ENCODE measurements around the gene TRPV5. TPM values are rescaled to one million over a fixed set of nuclear protein-coding genes. Genes with fewer than 3 reads are reported as not detected.

TRPV5 gene
- total RNA-seq, 1 donor from 2014 or later: not detected

- H3K36me3 Mint-ChIP-seq (ENCODE audit: unreplicated experiment): no peaks in the 10 kb centered on the region
- TF ChIP-seq CTCF (IDR thresholded peaks at IDR 0.05): no peak
- H3K4me1 Mint-ChIP-seq (ENCODE audit: unreplicated experiment): no peaks in the 10 kb centered on the region
- H3K4me3 Mint-ChIP-seq (ENCODE audit: unreplicated experiment): no peak overlapping the region
- no peak for DNase-seq (ENCODE audit: extremely low spot score, unreplicated experiment)
- no peaks in the 10 kb centered on the region for H3K9me3 Mint-ChIP-seq (ENCODE audit: unreplicated experiment)
- H3K27me3 Mint-ChIP-seq (ENCODE audit: unreplicated experiment): peaks cover 16% of the 10 kb centered on the region
- H3K27ac Mint-ChIP-seq (ENCODE audit: unreplicated experiment): no peak overlapping the region
Observed at GRCh38 chr7:142879060-142879459, 54.5 kb downstream of the TRPV5 start.

- no peak for TF ChIP-seq CTCF (IDR thresholded peaks at IDR 0.05)
- no peak overlapping the region for H3K4me3 Mint-ChIP-seq (ENCODE audit: unreplicated experiment)
- H3K27ac Mint-ChIP-seq (ENCODE audit: unreplicated experiment): no peak overlapping the region
- no peaks in the 10 kb centered on the region for H3K9me3 Mint-ChIP-seq (ENCODE audit: unreplicated experiment)
- H3K4me1 Mint-ChIP-seq (ENCODE audit: unreplicated experiment): no peaks in the 10 kb centered on the region
- no peak for DNase-seq (ENCODE audit: extremely low spot score, unreplicated experiment)
- peaks cover 16% of the 10 kb centered on the region for H3K27me3 Mint-ChIP-seq (ENCODE audit: unreplicated experiment)
- no peaks in the 10 kb centered on the region for H3K36me3 Mint-ChIP-seq (ENCODE audit: unreplicated experiment)
Observed at GRCh38 chr7:142878315-142878714, 55.2 kb downstream of the TRPV5 start.

DNA sequence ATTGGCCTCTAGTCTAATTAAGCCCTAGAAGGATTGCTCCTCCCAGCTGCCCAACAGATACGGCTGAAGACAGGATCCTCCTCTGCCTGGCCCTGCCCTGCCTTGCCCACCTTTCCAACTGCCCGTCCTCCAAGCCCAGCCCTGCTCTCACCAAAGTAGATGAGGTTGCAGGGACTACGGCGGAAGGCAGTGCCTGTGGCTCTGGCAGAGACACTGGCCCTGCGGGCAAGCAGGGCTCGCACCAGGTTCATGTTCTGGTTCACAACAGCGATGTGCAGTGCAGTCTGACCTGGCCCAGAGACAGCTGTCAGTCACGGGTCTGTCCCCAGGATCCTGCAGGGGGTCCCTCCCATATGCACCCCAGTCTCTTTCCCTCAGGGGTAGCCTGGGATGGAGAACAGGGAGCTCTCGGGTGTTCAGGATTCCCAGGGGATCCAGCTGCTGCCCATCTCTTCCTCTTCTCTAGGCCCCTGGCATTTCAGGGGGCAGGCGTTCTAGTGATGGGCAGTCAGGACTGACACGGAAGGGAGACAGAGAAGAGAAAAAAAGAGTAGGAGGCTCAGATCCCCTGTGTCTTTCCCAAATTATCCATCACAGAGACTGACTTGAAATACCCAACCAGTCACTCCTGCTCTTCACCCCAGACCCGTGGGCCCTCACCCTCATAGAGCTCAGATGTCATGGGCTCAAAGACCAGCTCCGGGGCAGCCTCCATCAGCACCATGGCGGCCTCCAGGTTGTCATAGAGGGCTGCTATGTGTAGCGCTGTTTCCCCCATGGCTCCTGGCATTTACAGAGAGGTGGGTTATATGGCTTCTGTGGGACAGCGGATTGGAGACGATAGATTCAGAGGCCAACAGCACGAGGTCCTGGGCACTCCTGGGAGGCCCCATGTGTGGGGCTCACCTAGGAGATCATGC is 56.3 kb downstream of the TRPV5 start:
- no peaks in the 10 kb centered on the region for H3K36me3 Mint-ChIP-seq (ENCODE audit: unreplicated experiment)

DNA sequence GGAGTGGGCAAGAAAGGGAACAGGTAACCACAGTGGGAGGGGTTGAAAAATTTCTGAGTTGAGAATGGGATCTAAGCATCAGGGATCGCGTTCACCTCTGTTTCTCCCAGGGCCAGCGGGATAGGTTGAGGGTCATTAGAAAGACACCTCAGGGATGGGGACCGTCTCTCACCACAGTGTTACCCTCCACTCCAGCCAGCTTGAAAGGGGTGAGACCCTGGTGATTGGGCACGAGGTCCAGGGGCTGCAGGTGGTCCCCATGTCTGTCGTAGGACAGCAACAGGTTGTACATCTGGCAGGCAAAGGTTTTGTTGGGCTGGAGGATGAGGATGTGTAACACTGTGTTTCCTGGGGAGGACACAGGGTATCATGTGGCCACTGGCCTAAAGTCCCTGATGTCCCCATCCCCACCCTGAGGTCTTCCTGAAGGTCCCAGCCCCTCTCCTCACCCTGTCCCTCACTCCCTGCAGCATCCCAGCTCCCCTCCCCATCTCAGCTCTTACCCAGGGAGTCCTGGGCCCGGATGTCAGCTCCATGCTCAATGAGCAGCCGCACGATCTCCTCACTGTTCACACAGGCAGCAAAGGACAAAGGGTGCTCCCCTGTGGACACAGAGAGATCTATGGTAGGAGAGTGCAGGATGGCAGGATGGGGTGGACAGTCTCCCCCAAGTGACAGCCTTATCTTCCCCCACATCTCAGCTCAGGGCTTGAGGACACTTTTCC is 57.1 kb downstream of the TRPV5 start:
- H3K27ac Mint-ChIP-seq (ENCODE audit: unreplicated experiment): no peak overlapping the region

More for the DNA sequence above, 56.3 kb downstream of the TRPV5 start:
- Mint-ChIP-seq H3K4me3 (ENCODE audit: unreplicated experiment) (no peak overlapping the region), H3K27ac (ENCODE audit: unreplicated experiment) (no peak overlapping the region), H3K4me1 (ENCODE audit: unreplicated experiment) (no peaks in the 10 kb centered on the region), H3K9me3 (ENCODE audit: unreplicated experiment) (no peaks in the 10 kb centered on the region), H3K27me3 (ENCODE audit: unreplicated experiment) (peaks cover 16% of the 10 kb centered on the region)
- TF ChIP-seq CTCF (IDR thresholded peaks at IDR 0.05): no peak
- no peak for DNase-seq (ENCODE audit: extremely low spot score, unreplicated experiment)

More for the DNA sequence above, 57.1 kb downstream of the TRPV5 start:
- Mint-ChIP-seq H3K36me3 (ENCODE audit: unreplicated experiment) (no peaks in the 10 kb centered on the region), H3K4me1 (ENCODE audit: unreplicated experiment) (no peaks in the 10 kb centered on the region), H3K27me3 (ENCODE audit: unreplicated experiment) (peaks cover 12% of the 10 kb centered on the region), H3K9me3 (ENCODE audit: unreplicated experiment) (no peaks in the 10 kb centered on the region), H3K4me3 (ENCODE audit: unreplicated experiment) (no peak overlapping the region)
- DNase-seq (ENCODE audit: extremely low spot score, unreplicated experiment): no peak
- TF ChIP-seq CTCF (IDR thresholded peaks at IDR 0.05): no peak
